HCT116 (cell line): ENCODE measurements around the gene BTBD18. TPM values are rescaled to one million over a fixed set of nuclear protein-coding genes. Genes with fewer than 3 reads are reported as not detected.

Source experiments
- ATAC-seq: fragments of 200-7000 bp; cut with Tn5 transposase; 2 replicates; pipeline ENCODE4 v1.9.1; 2020; ENCODE audit warnings: mild to moderate bottlenecking, moderate library complexity
- BruUV-seq: library from RNA; stranded (reverse); fragments of 400-500 nt; replicated peaks from 2 replicates; lab custom pipeline; 2021; lab: Mats Ljungman, UMichigan
- CTCF ChIA-PET: fragments of 300-600 bp; sonication (Branson Sonifier 250); formaldehyde crosslinking; loops from one replicate; lab custom pipeline; 2021; ENCODE audit warnings: antibody characterized with exemption; lab: Charles Lee
- POLR2A ChIA-PET: fragments of 300-600, 350-600 bp; sonication (Branson Sonifier 250); formaldehyde crosslinking; loops from one replicate; lab custom pipeline; 2021; ENCODE audit warnings: antibody characterized with exemption; lab: Charles Lee
- RAD21 ChIA-PET, 2 experiments: fragments of 300-600 bp; sonication (Branson Sonifier 250); formaldehyde crosslinking; loops; one replicate each; lab custom pipeline; 2023; ENCODE audit warnings: low total read pairs in 2 of 2; ENCODE audit not compliant: uncharacterized antibody in 2 of 2, unreplicated experiment in 2 of 2, low non-redundant PET in 1 of 2; lab: Charles Lee
- DNase-seq: peaks from one replicate; pipeline ENCODE4 v3.0.0-alpha.2; 2010; ENCODE audit warnings: low read depth, low spot score
- H2AFZ ChIP-seq: fragments of 200-600 bp; shearing (Covaris generic), sonication (generic); 2 replicates; pipeline ENCODE4 v1.6.1; 2017; ENCODE audit warnings: low read depth, mixed run types, mixed read lengths, antibody characterized with exemption, low read length; ENCODE audit not compliant: poor library complexity, severe bottlenecking
- H3K27ac ChIP-seq: 2 replicates; pipeline ENCODE4 v1.5.1; 2012; ENCODE audit warnings: low read depth, low read length
- H3K27me3 ChIP-seq: fragments of 200-600 bp; sonication (generic); 2 replicates; pipeline ENCODE4 v1.6.1; 2016; ENCODE audit warnings: mixed run types, low read length, mixed read lengths; ENCODE audit not compliant: insufficient read depth
- H3K36me3 ChIP-seq, 2 experiments: fragments of 200-500 bp in 1 of 2; fragments of 200-600 bp in 1 of 2; sonication (Bioruptor generic) in 1 of 2; sonication (generic) in 1 of 2; 2 replicates each; pipeline versions ENCODE4 v1.5.1 to v1.6.1; 2014 to 2016; ENCODE audit warnings: low read length in 2 of 2, inconsistent platforms in 1 of 2, mixed read lengths in 1 of 2, mixed run types in 1 of 2; ENCODE audit not compliant: insufficient read depth in 2 of 2, control insufficient read depth in 1 of 2
- H3K4me1 ChIP-seq, 2 experiments: fragments of 200-600 bp in 1 of 2; sonication (generic) in 1 of 2; 2 replicates each; pipeline versions ENCODE4 v1.5.1 to v1.6.1; 2012 to 2017; ENCODE audit warnings: low read length in 2 of 2, inconsistent platforms in 1 of 2, mild to moderate bottlenecking in 1 of 2, mixed read lengths in 1 of 2, mixed run types in 1 of 2, moderate library complexity in 1 of 2; ENCODE audit not compliant: insufficient read depth in 2 of 2, control insufficient read depth in 1 of 2
- H3K4me2 ChIP-seq: fragments of 200-600 bp; sonication (generic); 2 replicates; pipeline ENCODE4 v1.6.1; 2017; ENCODE audit warnings: mixed run types, low read length, mixed read lengths
- H3K4me3 ChIP-seq, 2 experiments: fragments of 200-600 bp in 1 of 2; sonication (generic) in 1 of 2; replicated peaks in 1 of 2; 2 replicates each; pipeline ENCODE4 v1.5.1; 2011 to 2016; ENCODE audit warnings: low read length in 2 of 2, control low read depth in 1 of 2, low read depth in 1 of 2, mild to moderate bottlenecking in 1 of 2, mixed read lengths in 1 of 2, mixed run types in 1 of 2
- H3K79me2 ChIP-seq: fragments of 200-600 bp; sonication (generic); 2 replicates; pipeline ENCODE4 v1.6.1; 2017; ENCODE audit warnings: mild to moderate bottlenecking, mixed run types, low read length, moderate library complexity, mixed read lengths; ENCODE audit not compliant: insufficient read depth
- H3K9ac ChIP-seq: fragments of 200-600 bp; sonication (generic); 2 replicates; pipeline ENCODE4 v1.6.1; 2016; ENCODE audit warnings: low read length, mixed read lengths
- H3K9me2 ChIP-seq: fragments of 200-600 bp; sonication (generic), shearing (Covaris generic); 2 replicates; pipeline ENCODE4 v1.6.1; 2017; ENCODE audit warnings: mixed run types, mild to moderate bottlenecking, moderate library complexity; ENCODE audit not compliant: insufficient read depth
- H3K9me3 ChIP-seq, 2 experiments: fragments of 200-500 bp in 1 of 2; fragments of 200-600 bp in 1 of 2; sonication (Bioruptor generic) in 1 of 2; sonication (generic) in 1 of 2; 2 replicates each; pipeline ENCODE4 v1.6.1; 2014 to 2017; ENCODE audit warnings: low read length in 2 of 2, mixed read lengths in 2 of 2, inconsistent platforms in 1 of 2, low read depth in 1 of 2, mild to moderate bottlenecking in 1 of 2, mixed run types in 1 of 2, moderate library complexity in 1 of 2; ENCODE audit not compliant: control insufficient read depth in 1 of 2, insufficient read depth in 1 of 2
- H4K20me1 ChIP-seq: fragments of 200-600 bp; sonication (generic), shearing (Covaris generic); 2 replicates; pipeline ENCODE4 v1.6.1; 2017; ENCODE audit warnings: mixed run types, mild to moderate bottlenecking, moderate library complexity; ENCODE audit not compliant: insufficient read depth
- CBX3 ChIP-seq: IDR thresholded peaks from 2 replicates; pipeline ENCODE4 v1.6.1; 2012; ENCODE audit warnings: low read depth
- EZH2phosphoT487 ChIP-seq: fragments of 200-600 bp; IDR thresholded peaks from 2 replicates; pipeline ENCODE4 v1.6.1; 2018; ENCODE audit warnings: antibody characterized with exemption, borderline replicate concordance
- JUND ChIP-seq: IDR thresholded peaks from 2 replicates; pipeline ENCODE4 v1.6.1; 2012
- ZBTB33 ChIP-seq: IDR thresholded peaks from 2 replicates; pipeline ENCODE4 v1.6.1; 2011; ENCODE audit warnings: mild to moderate bottlenecking, low read length, moderate library complexity; ENCODE audit not compliant: insufficient replicate concordance; ENCODE audit errors: extremely low read depth
- intact Hi-C: fragments of 100-400 bp; cut with micrococcal nuclease; formaldehyde crosslinking; loops from 2 replicates; pipeline ENCODE4 v1.10.0; 2022
- total RNA-seq: library from RNA; stranded (reverse); gene quantifications from one replicate; pipeline ENCODE4 v1.2.1, GENCODE V29; 2021; ENCODE audit not compliant: unreplicated experiment
- TF ChIP-seq, protein P1 (sequence below): IDR thresholded peaks from 2 replicates; pipeline ENCODE4 v1.6.1; 2012; ENCODE audit warnings: low read depth
- TF ChIP-seq, protein P2 (sequence below): IDR thresholded peaks from 2 replicates; pipeline ENCODE4 v1.6.1; 2012

The BTBD18 gene
- total RNA-seq, 1 experiment from 2014 or later = not detected

DNA sequence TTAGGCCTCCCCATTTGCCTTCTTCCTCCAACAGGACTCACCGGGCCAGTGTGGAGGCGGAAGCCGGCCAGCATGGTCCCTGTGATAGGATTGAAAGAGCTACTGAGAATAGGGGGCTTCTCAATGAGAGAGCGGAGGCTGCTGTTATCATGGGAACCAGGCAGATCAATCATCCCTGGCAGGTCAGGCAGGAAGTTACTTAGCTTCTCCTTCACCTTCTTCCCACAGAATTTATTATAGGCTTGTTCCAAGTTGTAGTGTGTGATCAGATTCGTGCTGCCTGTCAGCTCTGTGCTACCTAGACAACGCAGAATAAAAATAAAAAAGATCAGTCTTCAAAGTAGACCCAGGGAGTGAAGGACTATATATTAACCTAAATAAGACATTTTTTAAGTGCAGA, 46.7 kb downstream of the BTBD18 start:
- Histone ChIP-seq H3K9me2 (no peaks in the 10 kb centered on the region), H3K36me3 (peaks cover 13 to 17% of the 10 kb centered on the region in 2 experiments; a peak in 3 of 4 replicates), H4K20me1 (no peaks in the 10 kb centered on the region), H3K79me2 (peaks cover 17% of the 10 kb centered on the region), H3K4me3 (no peak overlapping the region), H3K27ac (no peak overlapping the region), H3K9ac (no peak overlapping the region), H2AFZ (no peak overlapping the region), H3K9me3 (no peaks in the 10 kb centered on the region), H3K27me3 (no peaks in the 10 kb centered on the region), H3K4me2 (no peak overlapping the region), H3K4me1 (no peaks in the 10 kb centered on the region)
- ChIA-PET POLR2A (no interaction called here), CTCF (no interaction called here), RAD21 (no interaction called here)
- ATAC-seq = no peak
- DNase-seq = no peak
- intact Hi-C loops = no loop called here
- no TSS peak for BruUV-seq
- TF ChIP-seq CBX3 (no peak), ZBTB33 (no peak), JUND (no peak), EZH2phosphoT487 (no peak)
- TF ChIP-seq, protein P1, sequence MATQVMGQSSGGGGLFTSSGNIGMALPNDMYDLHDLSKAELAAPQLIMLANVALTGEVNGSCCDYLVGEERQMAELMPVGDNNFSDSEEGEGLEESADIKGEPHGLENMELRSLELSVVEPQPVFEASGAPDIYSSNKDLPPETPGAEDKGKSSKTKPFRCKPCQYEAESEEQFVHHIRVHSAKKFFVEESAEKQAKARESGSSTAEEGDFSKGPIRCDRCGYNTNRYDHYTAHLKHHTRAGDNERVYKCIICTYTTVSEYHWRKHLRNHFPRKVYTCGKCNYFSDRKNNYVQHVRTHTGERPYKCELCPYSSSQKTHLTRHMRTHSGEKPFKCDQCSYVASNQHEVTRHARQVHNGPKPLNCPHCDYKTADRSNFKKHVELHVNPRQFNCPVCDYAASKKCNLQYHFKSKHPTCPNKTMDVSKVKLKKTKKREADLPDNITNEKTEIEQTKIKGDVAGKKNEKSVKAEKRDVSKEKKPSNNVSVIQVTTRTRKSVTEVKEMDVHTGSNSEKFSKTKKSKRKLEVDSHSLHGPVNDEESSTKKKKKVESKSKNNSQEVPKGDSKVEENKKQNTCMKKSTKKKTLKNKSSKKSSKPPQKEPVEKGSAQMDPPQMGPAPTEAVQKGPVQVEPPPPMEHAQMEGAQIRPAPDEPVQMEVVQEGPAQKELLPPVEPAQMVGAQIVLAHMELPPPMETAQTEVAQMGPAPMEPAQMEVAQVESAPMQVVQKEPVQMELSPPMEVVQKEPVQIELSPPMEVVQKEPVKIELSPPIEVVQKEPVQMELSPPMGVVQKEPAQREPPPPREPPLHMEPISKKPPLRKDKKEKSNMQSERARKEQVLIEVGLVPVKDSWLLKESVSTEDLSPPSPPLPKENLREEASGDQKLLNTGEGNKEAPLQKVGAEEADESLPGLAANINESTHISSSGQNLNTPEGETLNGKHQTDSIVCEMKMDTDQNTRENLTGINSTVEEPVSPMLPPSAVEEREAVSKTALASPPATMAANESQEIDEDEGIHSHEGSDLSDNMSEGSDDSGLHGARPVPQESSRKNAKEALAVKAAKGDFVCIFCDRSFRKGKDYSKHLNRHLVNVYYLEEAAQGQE = no peak
- TF ChIP-seq, protein P2, sequence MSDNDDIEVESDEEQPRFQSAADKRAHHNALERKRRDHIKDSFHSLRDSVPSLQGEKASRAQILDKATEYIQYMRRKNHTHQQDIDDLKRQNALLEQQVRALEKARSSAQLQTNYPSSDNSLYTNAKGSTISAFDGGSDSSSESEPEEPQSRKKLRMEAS = no peak
